AG04449 (cell line): ENCODE measurements around the gene TAOK3.
A peak's percentile ranks its signal among the peaks of the same experiment; 100 is the strongest.

ENCODE experiments used
- CTCF ChIA-PET: fragments of 350-600 bp; formaldehyde crosslinking; extraction: SDS; loops from one replicate; lab custom pipeline; 2021; ENCODE audit warnings: antibody characterized with exemption; lab: Yijun Ruan, JAX
- POLR2A ChIA-PET: fragments of 400-600, 350-600 bp; formaldehyde crosslinking; extraction: SDS; loops from one replicate; lab custom pipeline; 2020; ENCODE audit warnings: antibody characterized with exemption, inconsistent platforms; lab: Yijun Ruan, JAX
- DNase-seq: peaks from one replicate; pipeline ENCODE4 v3.0.0-alpha.2; 2010; ENCODE audit warnings: low read depth, low spot score
- H3K4me3 ChIP-seq: 2 replicates; pipeline ENCODE4 v1.5.1; 2011; ENCODE audit warnings: low read depth, mild to moderate bottlenecking, control low read depth, low read length
- CTCF ChIP-seq: IDR thresholded peaks from one replicate; pipeline ENCODE4 v1.5.1; 2011; ENCODE audit warnings: mild to moderate bottlenecking, moderate library complexity, low read length, control low read depth, inconsistent platforms; ENCODE audit not compliant: insufficient read depth; ENCODE audit errors: missing control alignments

Gene TAOK3

GRCh38 chr12:118342090-118342489, 30.6 kb downstream of the TAOK3 start:
- TF ChIP-seq CTCF: no peak
- CTCF ChIA-PET: interaction anchor here (1.8 kb wide), 1 partner anchor 34 kb away, joined by 7 read pairs; no protein-coding TSS in a partner anchor

GRCh38 chr12:118337194-118337838, 35.4 kb downstream of the TAOK3 start:
- no peak overlapping the region for H3K4me3 ChIP-seq
- POLR2A ChIA-PET: no interaction called here
- DNase-seq: peak; percentile 21
- CTCF ChIA-PET: interaction anchor here (0.7 to 1.6 kb wide), 3 partner anchors 9 to 39 kb away, joined by 3 to 4 read pairs (median 3); partner anchors contain the start of gene SUDS3
- no peak for TF ChIP-seq CTCF

More at GRCh38 chr12:118342090-118342489, 30.6 kb downstream of the TAOK3 start:
- DNase-seq: no peak
- no peak overlapping the region for H3K4me3 ChIP-seq
- POLR2A ChIA-PET: no interaction called here

- no peak for TF ChIP-seq CTCF
- DNase-seq: no peak
- ChIA-PET POLR2A (no interaction called here), CTCF (no interaction called here)
- no peak overlapping the region for H3K4me3 ChIP-seq
Observed at GRCh38 chr12:118336123-118336522, 36.6 kb downstream of the TAOK3 start.

- no peak for TF ChIP-seq CTCF
- POLR2A ChIA-PET: no interaction called here
- no peak for DNase-seq
- H3K4me3 ChIP-seq: no peak overlapping the region
- CTCF ChIA-PET: interaction anchor here (0.6 kb wide), 1 partner anchor 43 kb away, joined by 3 read pairs; no protein-coding TSS in a partner anchor
Observed at GRCh38 chr12:118334939-118335567, 37.7 kb downstream of the TAOK3 start.

- ChIA-PET CTCF (no interaction called here), POLR2A (no interaction called here)
- H3K4me3 ChIP-seq: no peak overlapping the region
- no peak for DNase-seq
- TF ChIP-seq CTCF: no peak
Observed at GRCh38 chr12:118334241-118334640, 38.5 kb downstream of the TAOK3 start.

- ChIA-PET CTCF (interaction anchor here (1.0 kb wide), 1 partner anchor 26 kb away, joined by 3 read pairs; no protein-coding TSS in a partner anchor), POLR2A (no interaction called here)
- no peak for TF ChIP-seq CTCF
- no peak for DNase-seq
- no peak overlapping the region for H3K4me3 ChIP-seq
Observed at GRCh38 chr12:118332511-118332910, 40.2 kb downstream of the TAOK3 start.
